Keratinocyte (primary cell): ENCODE results near the gene CCL22. TPM values are rescaled to one million over a fixed set of nuclear protein-coding genes. Genes with fewer than 3 reads are reported as not detected.

Experiments
- DNase-seq: peaks from one replicate; pipeline ENCODE4 v3.0.0-alpha.2; 2011; ENCODE audit warnings: low read depth, missing footprints, low spot score
- FAIRE-seq: peaks from 2 replicates; lab custom pipeline; 2011; peaks lifted over from hg19 to GRCh38; lab: Jason Lieb, UNC
- H2AFZ ChIP-seq: 2 replicates; pipeline ENCODE4 v1.6.0; 2012; ENCODE audit warnings: low read length, control low read depth, inconsistent platforms; ENCODE audit not compliant: control insufficient read depth
- H3K27ac ChIP-seq: 2 replicates; pipeline ENCODE4 v1.5.1; 2011; ENCODE audit warnings: low read length; ENCODE audit not compliant: control insufficient read depth, insufficient read depth
- H3K27me3 ChIP-seq: 3 replicates; pipeline ENCODE4 v1.6.0; 2011; ENCODE audit warnings: low read length; ENCODE audit not compliant: control insufficient read depth, insufficient read depth; ENCODE audit errors: extremely low read depth
- H3K36me3 ChIP-seq, 2 experiments: 2 replicates in 1 of 2; 3 replicates in 1 of 2; pipeline ENCODE4 v1.5.1; 2011; ENCODE audit warnings: low read length in 2 of 2, mild to moderate bottlenecking in 1 of 2; ENCODE audit not compliant: control insufficient read depth in 2 of 2, insufficient read depth in 2 of 2; ENCODE audit errors: extremely low read depth in 1 of 2
- H3K4me1 ChIP-seq: 3 replicates; pipeline ENCODE4 v1.5.1; 2011; ENCODE audit warnings: low read length; ENCODE audit not compliant: control insufficient read depth, insufficient read depth; ENCODE audit errors: extremely low read depth
- H3K4me2 ChIP-seq: 3 replicates; pipeline ENCODE4 v1.6.0; 2011; ENCODE audit warnings: low read depth, low read length; ENCODE audit not compliant: control insufficient read depth, insufficient read depth; ENCODE audit errors: extremely low read depth
- H3K4me3 ChIP-seq, 3 experiments: fragments of 200-600 bp in 1 of 3; sonication (generic) in 1 of 3; 2 replicates in 2 of 3; 3 replicates in 1 of 3; pipeline ENCODE4 v1.5.1; 2011 to 2016; ENCODE audit warnings: low read length in 3 of 3, mild to moderate bottlenecking in 3 of 3, control low read depth in 2 of 3, inconsistent platforms in 1 of 3, low read depth in 1 of 3, mixed read lengths in 1 of 3, mixed run types in 1 of 3, moderate library complexity in 1 of 3; ENCODE audit not compliant: control insufficient read depth in 2 of 3, insufficient read depth in 2 of 3; ENCODE audit errors: extremely low read depth in 1 of 3
- H3K79me2 ChIP-seq: 2 replicates; pipeline ENCODE4 v1.6.0; 2012; ENCODE audit warnings: low read length; ENCODE audit not compliant: control insufficient read depth, insufficient read depth
- H3K9ac ChIP-seq: 3 replicates; pipeline ENCODE4 v1.6.0; 2011; ENCODE audit warnings: low read length; ENCODE audit not compliant: control insufficient read depth, insufficient read depth; ENCODE audit errors: extremely low read depth
- H3K9me1 ChIP-seq: 3 replicates; pipeline ENCODE4 v1.6.0; 2011; ENCODE audit warnings: low read length; ENCODE audit not compliant: control insufficient read depth, insufficient read depth; ENCODE audit errors: extremely low read depth
- H3K9me3 ChIP-seq: 2 replicates; pipeline ENCODE4 v1.5.1; 2012; ENCODE audit warnings: low read depth, low read length; ENCODE audit not compliant: control insufficient read depth
- H4K20me1 ChIP-seq: 3 replicates; pipeline ENCODE4 v1.6.0; 2011; ENCODE audit warnings: low read length; ENCODE audit not compliant: control insufficient read depth, insufficient read depth; ENCODE audit errors: extremely low read depth
- CTCF ChIP-seq, 3 experiments: IDR thresholded peaks in 1 of 3; conservative IDR thresholded peaks in 1 of 3; optimal IDR thresholded peaks in 1 of 3; 2 replicates in 2 of 3; 3 replicates in 1 of 3; pipeline versions ENCODE3 to v1.5.1; 2011; ENCODE audit warnings: low read length in 3 of 3, mild to moderate bottlenecking in 3 of 3, moderate library complexity in 2 of 3, control low read depth in 1 of 3, inconsistent platforms in 1 of 3; ENCODE audit not compliant: insufficient read depth in 2 of 3; ENCODE audit errors: extremely low read depth in 1 of 3
- EZH2 ChIP-seq: IDR thresholded peaks from one replicate; pipeline ENCODE4 v1.6.1; 2012; ENCODE audit warnings: inconsistent platforms, mild to moderate bottlenecking, low read length, moderate library complexity
- dilution Hi-C: fragments of 300-500 bp; cut with MboI; formaldehyde crosslinking; loops from one replicate; pipeline ENCODE4 v1.7.0; 2020; ENCODE audit warnings: low sequenced_read_pairs; ENCODE audit not compliant: extremely low pct_ligation_motif_present
- polyA plus RNA-seq, 5 experiments: library from polyadenylated mRNA; depleted of rRNA in 3 of 5; stranded (reverse) in 3 of 5; stranded (forward) in 1 of 5; unstranded in 1 of 5; fragments of >200 nt; gene quantifications; 1 replicate in 1 of 5; 2 replicates in 3 of 5; 3 replicates in 1 of 5; pipeline versions ENCODE4 v1.2.1 to v1.2.3, GENCODE V29; 2011 to 2012; ENCODE audit warnings: missing spikeins in 2 of 5, low read depth in 1 of 5, low replicate concordance in 1 of 5

Gene CCL22
- polyA plus RNA-seq, 1 donor (not counting 4 experiments of a cell fraction or from before 2014, with no cell fraction given), result not detected

- Histone ChIP-seq H3K27ac (no peak overlapping the region), H3K9me3 (no peaks in the 10 kb centered on the region), H3K27me3 (no peaks in the 10 kb centered on the region), H3K4me2 (no peak overlapping the region), H2AFZ (no peak overlapping the region), H3K36me3 (no peaks in the 10 kb centered on the region), H3K9me1 (no peaks in the 10 kb centered on the region), H3K79me2 (no peaks in the 10 kb centered on the region), H3K4me3 (no peak overlapping the region), H3K4me1 (no peaks in the 10 kb centered on the region), H4K20me1 (no peaks in the 10 kb centered on the region), H3K9ac (no peak overlapping the region)
- FAIRE-seq (no peak), DNase-seq (no peak)
- TF ChIP-seq CTCF (optimal IDR thresholded peaks at IDR 0.05 in 1 of 3, IDR thresholded peaks at IDR 0.05 in 1 of 3, conservative IDR thresholded peaks at IDR 0.05 in 1 of 3; ENCODE audit: extremely low read depth in 1 of 3, insufficient read depth in 2 of 3, low read length in 3 of 3) (no peak), EZH2 (no peak)
- dilution Hi-C loops, result no loop called here
Observed at GRCh38 chr16:57333402-57333801, 25.2 kb upstream of the CCL22 start.

- Histone ChIP-seq H3K9ac (no peak overlapping the region), H3K4me3 (no peak overlapping the region), H3K79me2 (no peaks in the 10 kb centered on the region), H2AFZ (no peak overlapping the region), H3K9me3 (no peaks in the 10 kb centered on the region), H3K9me1 (no peaks in the 10 kb centered on the region), H3K27me3 (no peaks in the 10 kb centered on the region), H3K4me2 (no peak overlapping the region), H4K20me1 (no peaks in the 10 kb centered on the region), H3K36me3 (no peaks in the 10 kb centered on the region), H3K27ac (no peak overlapping the region), H3K4me1 (peaks cover 6% of the 10 kb centered on the region)
- TF ChIP-seq CTCF (optimal IDR thresholded peaks at IDR 0.05 in 1 of 3, IDR thresholded peaks at IDR 0.05 in 1 of 3, conservative IDR thresholded peaks at IDR 0.05 in 1 of 3; ENCODE audit: extremely low read depth in 1 of 3, insufficient read depth in 2 of 3, low read length in 3 of 3) (no peak), EZH2 (no peak)
- DNase-seq (no peak), FAIRE-seq (no peak)
- dilution Hi-C loops, result no loop called here
Observed at GRCh38 chr16:57335366-57335765, 23.2 kb upstream of the CCL22 start.
